T-helper 2 cell (primary cell): Measurements from ENCODE around the gene DTNA.
A peak's percentile ranks its signal among the peaks of the same experiment; 100 is the strongest.

Source experiments
- DNase-seq, 5 experiments: peaks; one replicate each; pipeline versions ENCODE4 v3.0.0 to v3.0.0-alpha.2; 2012 to 2022

Gene DTNA

GRCh38 chr18:34773378-34773777 is 63.3 kb downstream of the DTNA start:
- no peak for DNase-seq

GRCh38 chr18:34773961-34774766 is 64.1 kb downstream of the DTNA start:
- no peak for DNase-seq

GRCh38 chr18:34775461-34775860 is 65.4 kb downstream of the DTNA start:
- no peak for DNase-seq

GRCh38 chr18:34779112-34779511 is 69.0 kb downstream of the DTNA start:
- no peak for DNase-seq

GRCh38 chr18:34780856-34781255 is 70.8 kb downstream of the DTNA start:
- no peak for DNase-seq

- DNase-seq, result no peak
These were observed 73.4 kb downstream of the DTNA start for GRCh38 chr18:34783501-34783900.

GRCh38 chr18:34786162-34786741 is 76.2 kb downstream of the DTNA start:
- no peak for DNase-seq

GRCh38 chr18:34787931-34788532 is 77.9 kb downstream of the DTNA start:
- DNase-seq, result peak in 1 of 5 experiments; percentile 46

GRCh38 chr18:34789768-34790344 is 79.8 kb downstream of the DTNA start:
- DNase-seq, result no peak

GRCh38 chr18:34794348-34794747 is 84.2 kb downstream of the DTNA start:
- no peak for DNase-seq

- DNase-seq, result no peak
These were observed 85.1 kb downstream of the DTNA start for GRCh38 chr18:34795070-34795732.

GRCh38 chr18:34796035-34796657 is 86.0 kb downstream of the DTNA start:
- DNase-seq, result no peak

- DNase-seq, result no peak
These were observed 89.2 kb downstream of the DTNA start for GRCh38 chr18:34799291-34799690.

- DNase-seq, result no peak
These were observed 90.3 kb downstream of the DTNA start for GRCh38 chr18:34800381-34800780.

GRCh38 chr18:34801774-34802173 is 91.7 kb downstream of the DTNA start:
- no peak for DNase-seq

- no peak for DNase-seq
These were observed 92.9 kb downstream of the DTNA start for GRCh38 chr18:34802959-34803358.

GRCh38 chr18:34803877-34804400 is 93.8 kb downstream of the DTNA start:
- DNase-seq, result no peak

GRCh38 chr18:34805103-34805877 is 95.2 kb downstream of the DTNA start:
- no peak for DNase-seq

- DNase-seq, result no peak
These were observed 95.8 kb downstream of the DTNA start for GRCh38 chr18:34805878-34806351.

GRCh38 chr18:34806527-34806926 is 96.4 kb downstream of the DTNA start:
- no peak for DNase-seq

- DNase-seq, result no peak
These were observed 97.2 kb downstream of the DTNA start for GRCh38 chr18:34807106-34807796.
